ENCODE results near the gene HNF4A.

Gene HNF4A

GRCh38 chr20:44457016-44457415 lies 101.5 kb downstream of the HNF4A start:
- ChIA-PET POLR2A (interaction anchor here (1.2 kb wide), 1 partner anchor 19 kb away, joined by 3 read pairs; no protein-coding TSS in a partner anchor), CTCF (no interaction called here)
- DNase-seq (ENCODE audit: extremely low spot score): peak; percentile 23
- TF ChIP-seq ARNT (IDR thresholded peaks at IDR 0.05) (no peak), BHLHE40 (IDR thresholded peaks at IDR 0.05; ENCODE audit: borderline replicate concordance) (no peak), NFRKB (IDR thresholded peaks at IDR 0.05) (no peak), HDGF (IDR thresholded peaks at IDR 0.05; ENCODE audit: borderline replicate concordance) (no peak), FOXM1 (IDR thresholded peaks at IDR 0.05; ENCODE audit: borderline replicate concordance) (no peak), ZNF384 (IDR thresholded peaks at IDR 0.05) (no peak), SP1 (IDR thresholded peaks at IDR 0.05) (no peak), ELF4 (IDR thresholded peaks at IDR 0.05) (no peak), FOXA1 (IDR thresholded peaks at IDR 0.05) (no peak), TARDBP (IDR thresholded peaks at IDR 0.05) (no peak), LEF1 (IDR thresholded peaks at IDR 0.05; ENCODE audit: borderline replicate concordance) (no peak), PKNOX1 (IDR thresholded peaks at IDR 0.05) (no peak), FOXK2 (IDR thresholded peaks at IDR 0.05) (no peak), CTBP1 (IDR thresholded peaks at IDR 0.05; ENCODE audit: borderline replicate concordance) (no peak), SUZ12 (IDR thresholded peaks at IDR 0.05) (no peak), L3MBTL2 (conservative IDR thresholded peaks at IDR 0.05) (no peak)

- ChIA-PET CTCF (interaction anchor here (0.6 to 0.7 kb wide), 2 partner anchors 27 to 89 kb away, joined by 3 read pairs; no protein-coding TSS in a partner anchor), POLR2A (interaction anchor here (1.2 kb wide), 1 partner anchor 16 kb away, joined by 3 read pairs; the partner anchor contains the start of gene TTPAL)
- DNase-seq (ENCODE audit: extremely low spot score): no peak
- TF ChIP-seq ZNF384 (IDR thresholded peaks at IDR 0.05): no peak
- no peak for TF ChIP-seq BHLHE40 (IDR thresholded peaks at IDR 0.05; ENCODE audit: borderline replicate concordance)
- TF ChIP-seq L3MBTL2 (conservative IDR thresholded peaks at IDR 0.05): no peak
- no peak for TF ChIP-seq PKNOX1 (IDR thresholded peaks at IDR 0.05)
These were observed 103.8 kb downstream of the HNF4A start for GRCh38 chr20:44459271-44459670.

- TF ChIP-seq ZNF384 (IDR thresholded peaks at IDR 0.05): no peak
- no peak for DNase-seq (ENCODE audit: extremely low spot score)
- ChIA-PET CTCF (interaction anchor here (1.1 kb wide), 1 partner anchor 11 kb away, joined by 8 read pairs; no protein-coding TSS in a partner anchor), POLR2A (no interaction called here)
These were observed 105.3 kb downstream of the HNF4A start for GRCh38 chr20:44460795-44461141.

- CTCF ChIA-PET: interaction anchor here (0.7 to 1.1 kb wide), 3 partner anchors 10 to 109 kb away, joined by 3 to 8 read pairs (median 5); no protein-coding TSS in a partner anchor
- POLR2A ChIA-PET: no interaction called here
- no peak for TF ChIP-seq SUZ12 (IDR thresholded peaks at IDR 0.05)
- no peak for TF ChIP-seq BHLHE40 (IDR thresholded peaks at IDR 0.05; ENCODE audit: borderline replicate concordance)
- TF ChIP-seq HDGF (IDR thresholded peaks at IDR 0.05; ENCODE audit: borderline replicate concordance): no peak
- no peak for TF ChIP-seq LEF1 (IDR thresholded peaks at IDR 0.05; ENCODE audit: borderline replicate concordance)
- TF ChIP-seq TARDBP (IDR thresholded peaks at IDR 0.05): no peak
- no peak for TF ChIP-seq ARNT (IDR thresholded peaks at IDR 0.05)
- no peak for TF ChIP-seq ZNF384 (IDR thresholded peaks at IDR 0.05)
- TF ChIP-seq SP1 (IDR thresholded peaks at IDR 0.05): no peak
- no peak for TF ChIP-seq PKNOX1 (IDR thresholded peaks at IDR 0.05)
- no peak for TF ChIP-seq CTBP1 (IDR thresholded peaks at IDR 0.05; ENCODE audit: borderline replicate concordance)
- TF ChIP-seq L3MBTL2 (conservative IDR thresholded peaks at IDR 0.05): no peak
- TF ChIP-seq FOXA1 (IDR thresholded peaks at IDR 0.05): no peak
- TF ChIP-seq FOXK2 (IDR thresholded peaks at IDR 0.05): no peak
- no peak for TF ChIP-seq ELF4 (IDR thresholded peaks at IDR 0.05)
- no peak for TF ChIP-seq NFRKB (IDR thresholded peaks at IDR 0.05)
- no peak for TF ChIP-seq FOXM1 (IDR thresholded peaks at IDR 0.05; ENCODE audit: borderline replicate concordance)
- DNase-seq (ENCODE audit: extremely low spot score): no peak
These were observed 105.8 kb downstream of the HNF4A start for GRCh38 chr20:44461142-44461802.

GRCh38 chr20:44461803-44462174 lies 106.3 kb downstream of the HNF4A start:
- TF ChIP-seq LEF1 (IDR thresholded peaks at IDR 0.05; ENCODE audit: borderline replicate concordance) (no peak), ZNF384 (IDR thresholded peaks at IDR 0.05) (no peak), FOXA1 (IDR thresholded peaks at IDR 0.05) (no peak), HDGF (IDR thresholded peaks at IDR 0.05; ENCODE audit: borderline replicate concordance) (no peak), CTBP1 (IDR thresholded peaks at IDR 0.05; ENCODE audit: borderline replicate concordance) (no peak), ARNT (IDR thresholded peaks at IDR 0.05) (no peak), NFRKB (IDR thresholded peaks at IDR 0.05) (no peak), L3MBTL2 (conservative IDR thresholded peaks at IDR 0.05) (no peak), TARDBP (IDR thresholded peaks at IDR 0.05) (no peak)
- CTCF ChIA-PET: interaction anchor here (0.7 to 1.1 kb wide), 4 partner anchors 10 to 108 kb away, joined by 3 to 8 read pairs (median 4); no protein-coding TSS in a partner anchor
- no peak for DNase-seq (ENCODE audit: extremely low spot score)
- POLR2A ChIA-PET: no interaction called here

- CTCF ChIA-PET: interaction anchor here (0.6 kb wide), 1 partner anchor 1813 kb away, joined by 4 read pairs; no protein-coding TSS in a partner anchor
These were observed 108.0 kb downstream of the HNF4A start for GRCh38 chr20:44463466-44463865.

More at GRCh38 chr20:44463466-44463865, 108.0 kb downstream of the HNF4A start:
- TF ChIP-seq BHLHE40 (IDR thresholded peaks at IDR 0.05; ENCODE audit: borderline replicate concordance): no peak
- POLR2A ChIA-PET: interaction anchor here (1.3 kb wide), 1 partner anchor 12 kb away, joined by 3 read pairs; no protein-coding TSS in a partner anchor
- no peak for DNase-seq (ENCODE audit: extremely low spot score)
